ENCODE results near the gene MEIS3.
"Not testable (repeated sequence)": the region's sequence is repeated elsewhere in the genome, so short reads cannot be mapped to it uniquely, and the experiment has no call there.

The MEIS3 gene

GRCh38 chr19:47371261-47371660 is 48.1 kb downstream of the MEIS3 start:
- Histone ChIP-seq H3K27me3 (ENCODE audit: insufficient read depth, low read length) (no peaks in the 10 kb centered on the region), H3K36me3 (ENCODE audit: insufficient read depth, low read length) (peaks cover 70% of the 10 kb centered on the region), H3K4me3 (ENCODE audit: low read length) (no peak overlapping the region), H3K4me1 (ENCODE audit: insufficient read depth, low read length) (no peaks in the 10 kb centered on the region), H2AFZ (ENCODE audit: low read depth, low read length) (no peak overlapping the region), H3K9me3 (ENCODE audit: low read length) (no peaks in the 10 kb centered on the region)

- no peaks in the 10 kb centered on the region for H3K9me3 ChIP-seq (ENCODE audit: low read length)
- H3K36me3 ChIP-seq (ENCODE audit: insufficient read depth, low read length): peaks cover 59% of the 10 kb centered on the region
- no peaks in the 10 kb centered on the region for H3K4me1 ChIP-seq (ENCODE audit: insufficient read depth, low read length)
- no peaks in the 10 kb centered on the region for H3K27me3 ChIP-seq (ENCODE audit: insufficient read depth, low read length)
- no peak overlapping the region for H2AFZ ChIP-seq (ENCODE audit: low read depth, low read length)
- no peak overlapping the region for H3K4me3 ChIP-seq (ENCODE audit: low read length)
Observed at GRCh38 chr19:47370045-47370611, 49.2 kb downstream of the MEIS3 start.

GRCh38 chr19:47365455-47365854 is 53.9 kb downstream of the MEIS3 start:
- peaks cover 57% of the 10 kb centered on the region for H3K36me3 ChIP-seq (ENCODE audit: insufficient read depth, low read length)
- H3K4me1 ChIP-seq (ENCODE audit: insufficient read depth, low read length); H2AFZ ChIP-seq (ENCODE audit: low read depth, low read length); H3K27me3 ChIP-seq (ENCODE audit: insufficient read depth, low read length); H3K4me3 ChIP-seq (ENCODE audit: low read length); H3K9me3 ChIP-seq (ENCODE audit: low read length): not testable (repeated sequence)

GRCh38 chr19:47363758-47364531 is 55.4 kb downstream of the MEIS3 start:
- no peak overlapping the region for H3K4me3 ChIP-seq (ENCODE audit: low read length)
- no peak overlapping the region for H2AFZ ChIP-seq (ENCODE audit: low read depth, low read length)
- H3K9me3 ChIP-seq (ENCODE audit: low read length): no peaks in the 10 kb centered on the region
- H3K36me3 ChIP-seq (ENCODE audit: insufficient read depth, low read length): peaks cover 56% of the 10 kb centered on the region
- H3K27me3 ChIP-seq (ENCODE audit: insufficient read depth, low read length): no peaks in the 10 kb centered on the region
- H3K4me1 ChIP-seq (ENCODE audit: insufficient read depth, low read length): no peaks in the 10 kb centered on the region

GRCh38 chr19:47362321-47362720 is 57.0 kb downstream of the MEIS3 start:
- Histone ChIP-seq H3K4me3 (ENCODE audit: low read length) (no peak overlapping the region), H3K9me3 (ENCODE audit: low read length) (no peaks in the 10 kb centered on the region), H3K36me3 (ENCODE audit: insufficient read depth, low read length) (peaks cover 68% of the 10 kb centered on the region), H3K4me1 (ENCODE audit: insufficient read depth, low read length) (no peaks in the 10 kb centered on the region), H2AFZ (ENCODE audit: low read depth, low read length) (no peak overlapping the region), H3K27me3 (ENCODE audit: insufficient read depth, low read length) (no peaks in the 10 kb centered on the region)

GRCh38 chr19:47358936-47359335 is 60.4 kb downstream of the MEIS3 start:
- Histone ChIP-seq H3K36me3 (ENCODE audit: insufficient read depth, low read length) (peaks cover 84% of the 10 kb centered on the region), H2AFZ (ENCODE audit: low read depth, low read length) (no peak overlapping the region), H3K4me1 (ENCODE audit: insufficient read depth, low read length) (no peaks in the 10 kb centered on the region), H3K27me3 (ENCODE audit: insufficient read depth, low read length) (no peaks in the 10 kb centered on the region), H3K9me3 (ENCODE audit: low read length) (peaks cover 4% of the 10 kb centered on the region), H3K4me3 (ENCODE audit: low read length) (no peak overlapping the region)

- H3K4me1 ChIP-seq (ENCODE audit: insufficient read depth, low read length): no peaks in the 10 kb centered on the region
- no peak overlapping the region for H3K4me3 ChIP-seq (ENCODE audit: low read length)
- peaks cover 83% of the 10 kb centered on the region for H3K36me3 ChIP-seq (ENCODE audit: insufficient read depth, low read length)
Observed at GRCh38 chr19:47357788-47358680, 61.3 kb downstream of the MEIS3 start.

GRCh38 chr19:47356900-47357299 is 62.4 kb downstream of the MEIS3 start:
- H3K27me3 ChIP-seq (ENCODE audit: insufficient read depth, low read length): no peaks in the 10 kb centered on the region
- peaks cover 84% of the 10 kb centered on the region for H3K36me3 ChIP-seq (ENCODE audit: insufficient read depth, low read length)
- no peaks in the 10 kb centered on the region for H3K4me1 ChIP-seq (ENCODE audit: insufficient read depth, low read length)

More at GRCh38 chr19:47357788-47358680, 61.3 kb downstream of the MEIS3 start:
- H2AFZ ChIP-seq (ENCODE audit: low read depth, low read length): no peak overlapping the region
- H3K27me3 ChIP-seq (ENCODE audit: insufficient read depth, low read length): no peaks in the 10 kb centered on the region
- H3K9me3 ChIP-seq (ENCODE audit: low read length): peaks cover 4% of the 10 kb centered on the region

GRCh38 chr19:47353307-47353712 is 66.0 kb downstream of the MEIS3 start:
- no peak overlapping the region for H2AFZ ChIP-seq (ENCODE audit: low read depth, low read length)
- no peak overlapping the region for H3K4me3 ChIP-seq (ENCODE audit: low read length)
- peaks cover 4% of the 10 kb centered on the region for H3K9me3 ChIP-seq (ENCODE audit: low read length)
- no peaks in the 10 kb centered on the region for H3K27me3 ChIP-seq (ENCODE audit: insufficient read depth, low read length)
- H3K4me1 ChIP-seq (ENCODE audit: insufficient read depth, low read length): peaks cover 8% of the 10 kb centered on the region
- H3K36me3 ChIP-seq (ENCODE audit: insufficient read depth, low read length): peaks cover 59% of the 10 kb centered on the region

More at GRCh38 chr19:47356900-47357299, 62.4 kb downstream of the MEIS3 start:
- Histone ChIP-seq H2AFZ (ENCODE audit: low read depth, low read length) (no peak overlapping the region), H3K9me3 (ENCODE audit: low read length) (peaks cover 4% of the 10 kb centered on the region), H3K4me3 (ENCODE audit: low read length) (no peak overlapping the region)

Data from neuron (in vitro differentiated cells).